Central memory CD8-positive, alpha-beta T cell (primary cell): ENCODE measurements around the gene UMAD1.
A peak's percentile ranks its signal among the peaks of the same experiment; 100 is the strongest.

Source experiments
- ATAC-seq: fragments of 150-1000 bp; cut with Tn5 transposase; replicated peaks from 2 replicates; pipeline ENCODE4 v1.10.0; 2022; ENCODE audit warnings: mild to moderate bottlenecking, moderate FRiP score, moderate number of reproducible peaks; ENCODE audit not compliant: poor library complexity, severe bottlenecking; ENCODE audit errors: extremely low read depth
- DNase-seq, 2 donors: peaks; one replicate each; pipeline ENCODE4 v3.0.0; 2021; ENCODE audit warnings: low spot score in 2 of 2
- H3K27ac Mint-ChIP-seq: one replicate; pipeline ENCODE4 v1.8.0; 2022; ENCODE audit warnings: low read depth, mild to moderate bottlenecking, moderate library complexity, mixed read lengths
- H3K27me3 Mint-ChIP-seq: one replicate; pipeline ENCODE4 v1.8.0; 2022; ENCODE audit warnings: mixed read lengths
- H3K36me3 Mint-ChIP-seq: one replicate; pipeline ENCODE4 v1.8.0; 2022; ENCODE audit warnings: mild to moderate bottlenecking, moderate library complexity, mixed read lengths; ENCODE audit not compliant: insufficient read depth
- H3K4me1 Mint-ChIP-seq: one replicate; pipeline ENCODE4 v1.8.0; 2022; ENCODE audit warnings: mixed read lengths
- H3K4me3 Mint-ChIP-seq: one replicate; pipeline ENCODE4 v1.8.0; 2022; ENCODE audit warnings: mild to moderate bottlenecking, moderate library complexity, mixed read lengths
- H3K9me3 Mint-ChIP-seq: one replicate; pipeline ENCODE4 v1.8.0; 2022; ENCODE audit warnings: mixed read lengths

Gene UMAD1

GRCh38 chr7:7923818-7924217 is 283.3 kb downstream of the UMAD1 start:
- H3K4me1 Mint-ChIP-seq = peaks cover 22% of the 10 kb centered on the region
- H3K36me3 Mint-ChIP-seq = peaks cover 4% of the 10 kb centered on the region
- no peaks in the 10 kb centered on the region for H3K9me3 Mint-ChIP-seq
- ATAC-seq (peak; percentile 43), DNase-seq (no peak)
- peak overlapping the region; percentile 37 for H3K4me3 Mint-ChIP-seq
- H3K27ac Mint-ChIP-seq = peak overlapping the region; percentile 17
- no peaks in the 10 kb centered on the region for H3K27me3 Mint-ChIP-seq

- Mint-ChIP-seq H3K36me3 (peaks cover 3% of the 10 kb centered on the region), H3K27me3 (no peaks in the 10 kb centered on the region), H3K9me3 (no peaks in the 10 kb centered on the region), H3K27ac (peak overlapping the region; percentile 17), H3K4me1 (peaks cover 22% of the 10 kb centered on the region), H3K4me3 (peak overlapping the region; percentile 37)
- no peak for ATAC-seq
- DNase-seq = no peak
Observed at GRCh38 chr7:7924303-7924702, 283.8 kb downstream of the UMAD1 start.
